SIG-M5 treated with dmso at 0.1 percent for 504 hours (cell line): ENCODE data around the gene NUMB.

Experiments used
- DNase-seq: peaks from one replicate; lab custom pipeline; 2025; ENCODE audit not compliant: unreplicated experiment; lab: John Stamatoyannopoulos, UW

NUMB gene

GRCh38 chr14:73293782-73294781 lies 164.3 kb downstream of the NUMB start:
- DNase-seq = no peak

GRCh38 chr14:73290279-73290678 lies 168.1 kb downstream of the NUMB start:
- DNase-seq = no peak

- no peak for DNase-seq
Measured at GRCh38 chr14:73289729-73290128, 168.6 kb downstream of the NUMB start.

DNA sequence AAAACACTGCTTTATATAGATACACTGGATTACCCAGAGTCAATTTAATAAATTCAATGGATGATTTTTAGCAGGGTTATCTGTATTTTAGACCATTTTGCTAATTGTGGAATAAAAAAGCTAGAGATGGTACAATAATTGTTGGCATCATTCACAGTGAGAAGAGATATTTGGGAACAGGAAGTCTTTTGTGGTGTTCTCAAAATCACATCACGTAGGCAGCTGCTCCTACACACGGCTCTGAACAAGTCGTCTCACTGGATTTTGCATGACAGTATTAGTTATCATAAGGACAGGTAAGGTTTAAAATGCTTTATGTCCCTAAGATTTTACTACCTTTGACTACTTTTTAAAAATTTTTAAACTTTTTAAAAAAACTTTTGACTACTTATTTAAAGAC lies 169.0 kb downstream of the NUMB start:
- no peak for DNase-seq

DNA sequence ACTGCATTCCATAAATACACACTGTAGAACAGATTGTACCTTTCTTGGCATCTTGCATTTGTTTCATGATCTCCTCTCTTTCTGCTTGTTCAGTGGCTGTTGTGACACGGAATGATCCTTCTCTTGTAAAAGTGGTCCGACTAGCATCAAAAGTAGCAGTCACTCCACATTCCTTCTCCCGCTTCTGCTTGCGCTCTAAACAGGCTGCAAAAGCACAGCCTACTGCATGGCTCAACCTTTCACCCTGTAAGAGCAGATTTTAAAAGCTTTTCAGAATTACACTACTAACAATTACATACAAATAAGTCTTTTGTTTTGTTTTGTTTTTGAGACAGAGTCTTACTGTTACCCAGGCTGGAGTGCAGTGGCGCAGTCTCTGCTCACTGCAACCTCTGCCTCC lies 171.3 kb downstream of the NUMB start:
- no peak for DNase-seq

- DNase-seq = no peak
Measured at GRCh38 chr14:73286598-73286997, 171.7 kb downstream of the NUMB start.

- no peak for DNase-seq
Measured at GRCh38 chr14:73285979-73286378, 172.4 kb downstream of the NUMB start.

GRCh38 chr14:73283608-73284379 lies 174.6 kb downstream of the NUMB start:
- no peak for DNase-seq

GRCh38 chr14:73280903-73281302 lies 177.4 kb downstream of the NUMB start:
- DNase-seq = no peak

- no peak for DNase-seq
Measured at GRCh38 chr14:73277376-73277775, 181.0 kb downstream of the NUMB start.

- no peak for DNase-seq
Measured at GRCh38 chr14:73276836-73277235, 181.5 kb downstream of the NUMB start.

DNA sequence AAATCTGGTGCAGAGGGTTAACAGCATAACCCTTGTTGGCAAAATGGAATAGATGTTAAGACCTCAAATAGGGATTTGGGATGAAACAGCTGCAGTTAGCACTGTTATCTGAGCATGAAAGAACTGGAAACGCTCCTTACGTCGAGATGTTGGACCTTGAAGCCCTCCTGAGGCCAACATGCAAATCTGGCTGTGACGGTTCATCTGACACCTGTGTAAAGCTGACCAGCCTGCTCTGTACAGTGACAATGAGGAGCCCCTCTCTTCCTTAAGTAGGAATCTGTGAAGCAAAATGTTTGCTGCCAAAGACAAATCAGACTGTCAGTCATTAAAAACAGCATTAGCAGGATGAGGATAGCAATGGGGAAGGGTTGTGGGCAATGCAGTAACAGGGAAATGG lies 184.5 kb downstream of the NUMB start:
- DNase-seq = no peak

- DNase-seq = no peak
Measured at GRCh38 chr14:73272393-73272792, 186.0 kb downstream of the NUMB start.

DNA sequence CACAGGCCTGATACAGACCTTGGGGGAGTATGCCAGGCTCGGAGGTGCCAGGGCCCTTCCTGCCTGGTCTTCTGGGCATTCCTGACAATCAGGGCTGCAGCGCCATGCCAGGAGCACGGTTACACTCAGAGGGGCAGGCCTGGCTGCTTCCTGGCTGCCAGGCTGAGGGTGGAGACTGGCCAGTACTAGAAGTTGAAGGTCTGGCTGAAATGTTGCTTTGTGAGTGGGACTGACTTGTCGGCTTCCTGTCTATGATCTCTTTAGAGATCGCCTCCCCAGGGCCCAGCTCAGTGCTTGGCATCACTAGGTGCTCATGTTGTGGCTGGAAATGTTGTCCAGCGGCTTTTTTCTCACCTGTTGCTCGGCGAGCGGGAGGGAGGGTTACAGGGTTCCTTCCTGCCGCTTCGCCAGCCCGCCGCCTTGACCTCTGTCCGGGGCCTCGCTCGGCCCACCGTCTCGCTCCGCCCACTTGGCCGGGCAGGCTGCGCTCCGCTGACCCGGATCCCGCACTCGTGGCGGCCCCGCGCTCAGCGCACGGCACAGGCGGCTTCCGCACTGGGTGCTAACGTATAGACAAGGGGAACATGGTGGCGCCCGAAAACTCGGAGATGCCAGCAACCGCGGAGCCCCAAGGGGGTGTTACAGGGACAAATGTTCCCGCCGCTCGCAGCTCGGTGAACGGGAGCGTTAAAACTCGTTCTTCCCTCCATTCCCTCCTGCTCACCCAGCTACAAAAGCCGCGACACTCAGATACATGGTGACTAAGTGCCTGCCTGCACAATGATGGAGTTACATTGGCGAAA lies 188.4 kb downstream of the NUMB start:
- DNase-seq = no peak

DNA sequence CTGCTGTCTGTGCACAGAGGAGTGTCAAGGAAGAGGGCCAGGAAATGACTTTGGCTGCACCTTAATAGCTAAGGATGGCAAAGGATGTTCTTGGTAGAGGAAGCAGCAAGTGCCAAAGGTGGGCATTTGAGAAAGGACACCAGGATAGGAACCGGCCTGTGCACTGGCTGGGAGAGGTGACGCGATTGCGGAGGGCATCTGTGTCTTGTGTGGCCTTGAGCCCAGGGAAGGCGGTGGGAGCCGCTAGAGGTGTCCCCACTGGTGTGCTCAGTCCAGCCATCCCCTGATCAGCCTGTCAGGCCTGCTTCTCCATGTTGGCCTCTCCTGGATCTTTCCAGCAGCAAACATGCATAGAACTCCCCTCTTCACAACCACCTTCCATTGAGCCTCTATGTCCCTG lies 190.9 kb downstream of the NUMB start:
- DNase-seq = no peak

GRCh38 chr14:73266317-73266716 lies 192.0 kb downstream of the NUMB start:
- DNase-seq = no peak

GRCh38 chr14:73265721-73266046 lies 192.7 kb downstream of the NUMB start:
- DNase-seq = no peak

DNA sequence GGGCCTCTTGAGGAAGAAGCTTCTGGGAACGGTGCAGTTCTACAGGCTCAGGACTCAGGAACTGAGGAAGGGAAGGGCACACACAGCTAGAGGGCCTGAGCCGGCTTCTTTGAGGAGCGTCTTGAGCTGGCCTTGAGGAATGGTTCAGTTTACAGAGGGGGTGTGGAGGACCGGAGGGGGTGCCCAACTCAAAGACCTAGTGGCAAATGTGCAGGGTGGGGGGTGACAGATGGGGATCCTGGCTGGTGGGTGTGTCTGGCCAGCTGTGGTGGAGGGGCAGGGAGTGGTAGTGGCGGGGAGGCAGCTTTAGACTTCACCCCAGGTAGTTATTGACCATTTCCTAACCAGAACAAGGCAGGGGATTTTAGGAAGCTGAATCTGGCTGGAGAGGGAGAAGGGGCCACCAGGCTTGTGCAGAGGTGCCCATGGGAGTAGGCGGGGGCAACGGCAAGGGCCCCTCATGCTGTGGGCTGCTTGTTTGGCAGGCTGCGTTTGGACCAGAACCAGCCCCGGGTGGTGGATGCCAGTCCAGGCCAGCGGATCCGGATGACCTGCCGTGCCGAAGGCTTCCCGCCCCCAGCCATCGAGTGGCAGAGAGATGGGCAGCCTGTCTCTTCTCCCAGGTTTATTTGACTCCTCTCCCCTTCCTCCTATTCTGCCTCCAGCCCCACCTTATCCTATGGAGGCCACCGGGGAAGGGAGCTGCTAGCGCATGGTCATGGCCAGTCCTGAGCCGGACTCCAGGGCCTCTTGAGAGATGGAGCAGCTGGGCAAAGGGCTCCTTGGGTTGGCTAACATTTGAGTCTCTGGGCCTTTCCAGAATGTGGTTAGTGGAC lies 193.2 kb downstream of the NUMB start:
- no peak for DNase-seq

- DNase-seq = no peak
Measured at GRCh38 chr14:73264080-73264884, 194.1 kb downstream of the NUMB start.

DNA sequence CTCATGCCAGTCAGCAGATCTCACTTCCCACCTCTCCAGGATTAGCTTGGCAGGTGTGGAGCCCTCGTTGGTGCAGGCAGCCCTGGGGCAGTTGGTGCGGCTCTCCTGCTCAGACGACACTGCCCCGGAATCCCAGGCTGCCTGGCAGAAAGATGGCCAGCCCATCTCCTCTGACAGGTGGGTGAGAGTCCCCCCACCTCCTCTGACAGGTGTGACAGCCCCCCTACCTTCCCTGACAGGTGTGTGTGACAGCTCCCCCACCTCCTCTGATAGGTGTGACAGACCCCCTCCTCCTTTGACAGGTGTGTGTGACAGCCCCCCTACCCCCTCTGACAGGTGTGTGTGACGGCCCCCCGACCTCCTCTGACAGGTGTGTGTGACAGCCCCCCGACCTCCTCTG lies 194.7 kb downstream of the NUMB start:
- no peak for DNase-seq
